NCI-H345 (cell line): ENCODE measurements around the gene BRWD1.

Source experiments
- DNase-seq: peaks from one replicate; lab custom pipeline; 2025; lab: John Stamatoyannopoulos, UW

Gene BRWD1

DNA sequence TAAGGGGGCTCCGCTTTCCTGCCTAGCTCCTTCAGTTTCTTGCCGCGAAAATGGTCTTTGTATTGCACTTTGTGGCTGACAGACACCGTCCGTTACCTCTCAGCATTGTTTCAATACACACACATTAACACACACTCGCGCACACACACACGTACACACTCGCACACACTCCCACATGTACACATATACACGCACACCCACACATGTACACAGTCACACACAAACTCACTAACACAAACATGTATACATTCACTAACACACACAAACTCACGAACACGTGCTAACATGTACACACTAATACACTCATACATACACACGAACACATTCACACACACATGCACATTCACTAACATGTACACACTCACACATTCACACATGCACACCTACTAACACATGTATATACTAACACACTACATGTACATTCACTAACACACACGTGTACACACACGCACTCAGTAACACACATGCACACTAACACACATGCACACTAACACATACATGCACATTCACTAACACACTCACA lies 179.1 kb downstream of the BRWD1 start:
- no peak for DNase-seq
